NCI-H2107 (cell line): ENCODE results near the gene GNAI3.

Source experiments
- DNase-seq: peaks from one replicate; lab custom pipeline; 2025; lab: John Stamatoyannopoulos, UW

Gene GNAI3

DNA sequence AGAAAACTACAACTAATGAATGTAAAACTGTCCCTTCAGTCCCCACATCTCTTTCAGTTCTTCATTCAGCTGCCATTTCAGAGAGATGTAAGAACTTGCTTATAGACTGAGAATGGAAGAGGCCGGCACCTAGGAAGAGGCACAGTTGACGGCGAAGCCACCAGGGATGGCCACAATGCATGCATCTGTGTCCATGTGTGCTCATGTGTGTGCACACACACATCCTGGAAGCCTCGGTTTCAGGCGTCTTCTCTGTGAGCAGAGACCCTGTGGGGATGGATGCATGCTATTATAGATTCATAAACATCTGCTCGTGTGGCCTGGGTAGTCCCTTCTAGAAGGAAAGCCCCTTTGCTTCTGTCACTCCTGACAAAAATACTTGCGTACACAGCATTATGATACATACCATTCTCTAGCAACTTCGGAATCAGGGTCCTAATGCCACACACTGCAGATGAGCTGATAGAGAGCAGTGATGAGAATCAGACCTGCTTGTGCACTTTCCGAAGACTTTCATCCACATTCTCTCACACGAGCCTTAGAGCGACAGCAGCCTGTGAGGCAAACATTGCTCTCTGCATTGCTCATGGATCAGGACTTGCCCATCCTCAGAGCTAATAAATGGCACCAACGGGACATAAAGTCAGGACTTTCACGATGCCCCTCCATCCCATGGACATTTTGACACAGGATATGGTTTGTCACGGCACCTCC, 21.2 kb upstream of the GNAI3 start:
- no peak for DNase-seq

- no peak for DNase-seq
Measured at GRCh38 chr1:109527846-109528695, 20.3 kb upstream of the GNAI3 start.

DNA sequence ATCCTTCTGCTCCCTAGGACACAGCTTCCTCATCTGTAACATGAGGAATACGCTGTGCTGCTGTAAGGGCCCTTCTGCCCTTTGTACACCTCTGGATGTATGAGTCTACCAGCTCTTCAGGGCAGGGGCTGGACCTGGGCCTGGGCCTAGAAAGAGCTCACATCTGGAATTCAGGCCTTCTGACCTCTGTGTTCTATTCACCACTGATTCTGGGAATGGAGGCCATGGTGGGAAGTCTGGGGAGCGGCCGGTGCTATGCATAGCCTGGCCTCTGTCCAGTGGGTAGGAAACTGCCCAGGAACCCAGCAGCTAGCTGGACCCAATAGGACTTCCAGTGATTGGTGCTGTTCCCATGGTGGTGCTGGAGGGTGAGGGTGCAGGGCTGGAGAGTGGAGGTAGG, 19.7 kb upstream of the GNAI3 start:
- DNase-seq: no peak

GRCh38 chr1:109529881-109530456, 18.4 kb upstream of the GNAI3 start:
- DNase-seq: no peak

DNA sequence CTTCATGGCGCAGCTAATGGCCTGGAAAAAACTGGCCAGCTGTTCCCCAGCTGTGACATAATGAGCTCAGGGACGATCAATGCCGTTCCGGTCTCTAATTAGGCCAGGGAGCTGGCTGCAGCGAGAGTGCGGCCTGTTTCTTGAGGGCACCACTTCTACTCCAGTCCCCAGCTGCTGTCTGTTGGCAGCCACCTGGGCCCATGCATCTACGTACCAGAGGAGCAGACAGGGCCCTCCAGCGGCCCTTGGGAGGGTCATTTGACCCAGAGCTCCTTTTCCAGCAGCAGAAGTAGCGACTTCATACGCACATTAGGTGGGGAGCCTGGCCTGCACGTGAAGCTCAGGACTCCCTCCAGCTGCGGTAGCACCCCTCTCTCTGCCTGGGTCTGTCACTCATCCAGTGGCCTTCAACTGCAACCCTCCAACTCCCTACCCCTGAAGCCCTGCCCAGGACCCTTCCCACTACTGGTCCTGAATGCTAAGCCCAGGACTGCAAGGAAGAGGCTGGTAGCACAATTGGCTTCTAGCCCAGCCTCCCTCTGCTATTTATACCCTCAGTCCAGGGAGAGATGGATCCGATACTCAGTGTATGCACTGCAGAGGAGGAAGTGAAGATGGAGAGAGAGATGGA, 17.8 kb upstream of the GNAI3 start:
- no peak for DNase-seq

GRCh38 chr1:109531380-109531779, 17.0 kb upstream of the GNAI3 start:
- no peak for DNase-seq

DNA sequence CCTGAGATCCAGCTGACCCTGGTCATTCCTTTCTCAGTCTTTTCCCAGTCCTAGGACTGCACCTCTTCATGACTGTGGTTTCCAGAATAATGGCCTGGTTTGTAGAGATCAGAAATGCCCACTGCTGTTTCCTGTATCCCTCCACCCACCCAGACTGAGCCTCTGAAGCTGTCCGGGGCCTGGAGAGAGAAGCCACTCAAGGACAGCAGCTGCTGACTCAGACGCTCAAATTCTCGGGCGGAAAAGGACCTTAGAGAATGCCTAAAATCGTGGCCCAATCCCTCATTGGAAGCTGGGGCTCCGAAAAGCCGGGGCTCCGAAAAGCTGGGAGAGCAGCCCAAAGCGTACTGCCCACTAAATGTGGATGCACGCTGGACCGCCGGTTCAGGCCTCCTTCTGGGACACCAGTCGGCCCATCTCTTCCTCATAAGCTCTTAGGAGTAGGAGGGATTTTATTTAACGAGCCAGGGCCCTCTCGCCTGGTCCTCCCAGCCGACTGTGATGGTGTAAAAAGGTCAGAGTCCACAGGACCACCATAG, 16.5 kb upstream of the GNAI3 start:
- no peak for DNase-seq

DNA sequence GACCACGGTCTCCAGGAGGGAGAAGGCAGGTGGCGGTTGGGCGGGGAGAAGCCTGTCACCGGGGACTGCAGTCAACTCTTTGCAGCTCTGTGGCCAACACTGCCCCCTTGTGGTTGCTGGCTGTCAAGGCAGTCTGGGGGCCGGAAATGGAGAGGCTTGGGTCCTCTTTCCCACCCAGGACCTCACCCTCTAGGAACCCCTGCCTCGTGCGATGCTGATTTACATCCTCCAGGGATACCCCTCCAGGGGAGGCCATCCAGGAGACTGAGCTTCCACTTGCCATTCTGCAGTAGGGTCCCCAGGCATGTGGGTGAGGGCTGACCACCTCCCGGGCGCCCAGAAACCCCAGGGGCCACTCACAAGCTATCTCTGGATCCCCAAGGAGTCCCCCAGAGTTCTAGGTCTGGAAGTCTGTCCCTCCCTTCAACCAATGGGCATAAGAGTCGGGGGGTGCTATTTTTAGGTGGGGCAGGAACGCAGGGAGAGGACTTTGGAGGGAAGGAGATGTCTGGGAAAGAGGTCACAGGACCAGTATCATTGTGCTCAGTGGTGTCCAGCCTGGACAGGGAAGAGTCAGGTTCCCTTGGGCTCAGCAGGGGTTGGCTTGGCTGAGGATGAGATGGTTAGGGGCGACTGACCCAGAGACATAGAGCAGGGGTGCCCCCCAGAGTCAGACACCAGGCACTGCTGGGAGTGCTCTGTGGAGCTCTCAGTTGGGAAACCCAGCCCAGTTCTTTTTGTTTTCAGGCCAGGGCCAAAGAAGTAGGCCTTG, 15.9 kb upstream of the GNAI3 start:
- DNase-seq: peak; percentile 87

- no peak for DNase-seq
Measured at GRCh38 chr1:109534307-109534858, 14.0 kb upstream of the GNAI3 start.

DNA sequence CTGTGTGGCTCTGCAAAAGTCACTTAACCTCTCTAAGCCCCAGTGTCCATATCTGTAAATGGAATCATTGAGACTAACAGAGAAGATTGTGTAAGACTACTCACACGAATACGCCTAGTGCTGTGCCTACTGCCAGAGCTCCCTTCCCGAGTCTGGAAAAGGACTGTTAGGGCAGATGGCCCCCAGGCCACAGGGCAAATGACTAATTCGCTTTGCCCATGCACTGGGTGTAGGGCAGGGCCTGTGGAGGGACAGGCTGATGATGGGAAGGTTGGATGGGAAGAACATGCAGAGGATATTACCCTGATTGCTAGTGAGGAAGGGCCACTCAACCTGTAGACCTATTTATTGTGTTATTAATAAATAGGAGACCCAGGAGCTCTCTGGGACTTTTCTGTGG, 12.9 kb upstream of the GNAI3 start:
- DNase-seq: no peak

- peak; percentile 76 for DNase-seq
Measured at GRCh38 chr1:109535971-109536491, 12.4 kb upstream of the GNAI3 start.

GRCh38 chr1:109537450-109538178, 10.8 kb upstream of the GNAI3 start:
- DNase-seq: no peak

DNA sequence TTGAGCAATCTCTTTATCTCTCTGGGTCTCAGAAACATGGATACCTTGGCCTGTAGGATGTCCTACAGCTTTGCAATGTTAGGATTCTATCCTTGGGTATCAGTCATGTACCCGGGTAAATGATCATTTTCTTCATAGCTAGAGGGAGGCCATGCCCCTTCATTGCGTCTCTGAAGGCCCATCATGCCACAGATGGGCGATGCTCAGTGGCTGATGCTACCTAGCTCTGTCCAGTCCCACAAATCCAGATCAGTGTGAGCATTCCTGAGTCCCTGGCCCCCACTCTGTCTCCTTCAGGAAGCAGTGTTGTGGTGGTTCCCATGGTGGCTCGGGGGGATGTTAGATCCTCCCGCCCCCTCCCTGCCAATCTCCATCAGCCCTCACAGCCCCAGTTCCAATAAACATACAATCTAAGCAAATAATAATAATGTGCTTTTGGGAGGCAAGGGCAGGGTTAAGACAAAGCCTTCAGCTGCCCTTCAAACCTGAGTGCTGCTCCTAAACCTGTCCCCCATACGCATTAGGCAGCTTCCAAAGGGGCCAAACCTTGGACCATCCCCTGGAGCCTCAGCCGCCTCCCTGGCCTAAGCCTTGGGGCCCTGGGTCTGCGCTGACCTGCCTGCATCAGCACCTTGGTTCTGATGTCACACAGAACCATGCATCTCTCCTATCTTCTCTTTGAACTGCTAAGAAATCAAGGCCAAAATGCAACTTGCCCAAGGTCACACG, 9.4 kb upstream of the GNAI3 start:
- no peak for DNase-seq

DNA sequence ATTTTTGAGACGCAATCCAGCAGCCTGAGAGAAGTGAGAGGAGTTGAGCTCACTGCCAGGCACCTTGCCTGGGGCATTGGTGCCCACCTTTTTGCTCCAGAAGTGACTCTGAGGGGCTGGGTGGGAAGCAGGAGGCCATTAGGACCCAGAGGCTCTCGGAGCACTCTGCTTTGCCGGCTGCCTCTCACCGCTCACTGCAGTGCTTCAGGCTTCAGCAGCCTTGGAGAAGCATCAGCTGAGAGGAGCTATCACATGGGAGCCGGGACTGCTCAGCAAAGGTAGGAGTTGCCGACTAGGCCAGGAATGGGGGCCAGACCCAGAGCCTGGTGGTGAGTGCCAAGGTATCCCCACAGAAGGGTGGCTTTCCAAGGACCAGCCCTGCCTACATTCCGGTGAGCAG, 8.7 kb upstream of the GNAI3 start, which contains the start of gene GPR61:
Gene GPR61, plus strand, starts transcription at position 197 of the 400 bp plus-strand sequence. CDS start 3,151 bp downstream, outside the sequence.
- no peak for DNase-seq

DNA sequence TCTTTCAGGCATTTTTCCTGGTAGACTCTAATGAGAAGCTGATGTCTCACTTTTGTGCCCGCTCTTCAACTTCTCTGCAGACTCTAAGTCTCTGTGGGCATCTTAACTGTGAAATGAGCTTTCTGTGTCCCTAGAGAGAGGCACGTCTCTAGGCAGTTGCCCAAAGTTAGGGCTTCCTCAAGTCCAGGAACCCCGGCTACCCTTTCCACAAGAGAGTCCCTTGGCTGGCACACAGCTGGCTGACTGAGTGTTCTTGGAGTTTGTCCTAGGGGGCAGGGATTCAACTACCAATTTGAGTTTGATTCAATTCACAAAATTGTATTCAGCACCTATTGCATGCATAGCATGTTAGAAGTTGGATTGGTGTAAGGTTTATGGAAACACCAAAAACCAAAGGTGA, 7.3 kb upstream of the GNAI3 start:
- no peak for DNase-seq

GRCh38 chr1:109542657-109543056, 5.8 kb upstream of the GNAI3 start:
- DNase-seq: no peak

DNA sequence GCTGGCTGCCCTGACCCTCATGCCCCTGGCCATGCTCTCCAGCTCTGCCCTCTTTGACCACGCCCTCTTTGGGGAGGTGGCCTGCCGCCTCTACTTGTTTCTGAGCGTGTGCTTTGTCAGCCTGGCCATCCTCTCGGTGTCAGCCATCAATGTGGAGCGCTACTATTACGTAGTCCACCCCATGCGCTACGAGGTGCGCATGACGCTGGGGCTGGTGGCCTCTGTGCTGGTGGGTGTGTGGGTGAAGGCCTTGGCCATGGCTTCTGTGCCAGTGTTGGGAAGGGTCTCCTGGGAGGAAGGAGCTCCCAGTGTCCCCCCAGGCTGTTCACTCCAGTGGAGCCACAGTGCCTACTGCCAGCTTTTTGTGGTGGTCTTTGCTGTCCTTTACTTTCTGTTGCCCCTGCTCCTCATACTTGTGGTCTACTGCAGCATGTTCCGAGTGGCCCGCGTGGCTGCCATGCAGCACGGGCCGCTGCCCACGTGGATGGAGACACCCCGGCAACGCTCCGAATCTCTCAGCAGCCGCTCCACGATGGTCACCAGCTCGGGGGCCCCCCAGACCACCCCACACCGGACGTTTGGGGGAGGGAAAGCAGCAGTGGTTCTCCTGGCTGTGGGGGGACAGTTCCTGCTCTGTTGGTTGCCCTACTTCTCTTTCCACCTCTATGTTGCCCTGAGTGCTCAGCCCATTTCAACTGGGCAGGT, 5.0 kb upstream of the GNAI3 start:
- DNase-seq: no peak

GRCh38 chr1:109543988-109544735, 4.3 kb upstream of the GNAI3 start:
- no peak for DNase-seq
